8988T (cell line): ENCODE results near the gene KRT3.
"Not testable (repeated sequence)": the region's sequence is repeated elsewhere in the genome, so short reads cannot be mapped to it uniquely, and the experiment has no call there.

Experiments used
- DNase-seq: peaks from one replicate; pipeline ENCODE4 v3.0.0; 2011

Gene KRT3

DNA sequence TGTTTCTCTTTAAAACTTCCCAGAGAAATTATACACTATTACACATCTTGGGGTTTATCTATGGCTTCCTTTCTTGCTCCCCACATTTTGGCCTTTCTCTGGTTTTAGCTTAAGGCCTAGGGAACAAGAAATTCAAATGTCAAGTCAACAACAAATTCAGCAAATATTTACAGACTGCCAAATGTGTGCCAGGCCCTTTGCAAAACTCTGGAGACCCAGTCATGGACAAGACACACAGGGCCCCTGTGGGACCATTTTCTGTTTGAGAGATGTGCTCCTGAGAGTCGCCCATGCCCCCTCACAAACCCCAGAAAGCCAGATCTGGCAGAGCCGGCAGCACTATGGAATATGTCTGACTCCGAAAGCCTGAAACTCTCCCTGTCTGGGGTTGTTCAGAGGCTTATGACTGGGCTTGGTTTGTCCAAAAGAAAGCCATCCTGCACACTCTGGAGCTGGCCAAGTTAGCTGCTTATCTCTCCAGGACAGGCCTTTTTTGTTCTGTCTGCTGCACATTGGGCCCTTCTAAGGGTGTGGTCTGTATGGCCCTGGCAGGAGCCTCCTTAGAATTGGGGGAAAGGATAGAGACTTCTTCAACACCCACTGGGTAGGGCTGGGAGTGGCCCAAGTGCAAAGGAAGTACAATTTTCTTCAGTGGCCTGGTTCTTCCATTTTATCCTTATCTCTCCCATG lies 1.1 kb upstream of the KRT3 start:
- DNase-seq = no peak

DNA sequence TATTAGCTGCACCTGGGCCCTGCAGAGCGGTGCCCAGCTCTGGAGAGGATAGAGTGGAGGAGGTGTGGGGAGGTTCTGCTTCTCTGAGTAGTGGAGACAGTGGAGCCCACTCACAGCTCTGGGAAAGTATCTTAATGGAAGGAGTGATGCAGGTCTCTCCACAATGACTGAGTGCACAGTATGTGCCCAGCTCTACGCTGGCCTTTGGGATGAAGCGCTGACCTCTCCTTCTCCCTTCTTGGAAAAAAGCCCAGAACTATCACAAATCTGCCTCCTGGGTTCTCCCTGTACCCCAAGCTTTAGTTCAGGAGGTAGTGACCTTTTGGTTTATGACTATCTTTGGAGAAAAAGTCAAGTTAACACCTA lies 495 bp upstream of the KRT3 start:
- DNase-seq = no peak

DNA sequence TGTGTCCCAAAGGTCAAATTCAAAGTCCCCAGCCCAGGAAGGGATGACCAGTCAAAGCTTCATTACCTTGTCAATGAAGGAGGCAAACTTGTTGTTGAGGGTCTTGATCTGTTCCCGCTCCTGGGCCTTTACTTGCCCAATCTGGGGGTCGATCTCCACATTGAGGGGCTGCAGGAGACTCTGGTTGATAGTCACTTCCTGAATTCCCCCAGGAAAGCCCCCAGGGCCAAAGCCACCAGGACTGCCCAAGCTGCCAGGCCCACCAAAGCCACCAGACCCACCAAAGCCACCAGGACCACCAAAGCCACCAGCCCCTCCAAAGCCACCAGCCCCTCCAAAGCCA lies 614 bp downstream of the KRT3 start:
- DNase-seq = not testable (repeated sequence)

DNA sequence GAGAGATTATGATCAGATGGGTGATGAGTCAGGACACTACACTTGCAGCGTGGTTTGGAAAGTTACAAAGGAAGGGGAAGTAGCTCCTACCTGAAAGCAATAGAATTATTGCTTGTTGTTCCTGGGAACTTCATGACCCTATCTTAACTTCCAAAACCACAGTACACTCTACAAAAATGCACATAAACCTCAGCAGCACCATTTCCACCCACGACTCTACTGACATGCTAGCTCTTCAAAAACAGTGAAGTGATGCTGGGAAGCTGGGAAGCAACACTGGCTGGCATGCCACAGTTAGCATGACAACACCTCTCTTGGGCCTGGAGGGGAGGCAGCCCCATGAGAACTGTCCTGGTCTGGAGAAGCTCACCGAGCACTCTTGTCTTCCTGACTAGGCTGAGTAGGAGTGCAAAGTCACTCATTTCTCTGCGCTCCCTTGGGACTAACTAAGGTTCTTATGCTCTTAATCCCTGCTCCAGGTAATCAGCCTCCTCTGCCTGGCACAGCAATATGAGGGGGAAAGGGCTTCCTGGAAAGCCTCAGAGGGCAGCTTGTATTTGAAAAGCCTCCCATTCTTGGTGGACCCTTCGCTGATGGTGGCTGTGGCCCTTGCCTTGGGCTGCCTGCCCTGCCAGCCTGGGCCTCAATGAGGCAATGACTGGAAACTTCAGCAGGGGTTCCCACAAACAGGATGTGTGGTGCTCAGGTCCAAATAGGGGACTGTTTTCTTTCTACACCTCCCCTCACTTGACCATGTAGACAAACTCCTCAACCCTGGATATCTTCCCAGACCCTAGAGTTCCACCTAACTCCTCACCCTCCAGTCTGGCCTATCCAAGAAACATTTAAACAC lies 1.2 kb downstream of the KRT3 start:
- no peak for DNase-seq

DNA sequence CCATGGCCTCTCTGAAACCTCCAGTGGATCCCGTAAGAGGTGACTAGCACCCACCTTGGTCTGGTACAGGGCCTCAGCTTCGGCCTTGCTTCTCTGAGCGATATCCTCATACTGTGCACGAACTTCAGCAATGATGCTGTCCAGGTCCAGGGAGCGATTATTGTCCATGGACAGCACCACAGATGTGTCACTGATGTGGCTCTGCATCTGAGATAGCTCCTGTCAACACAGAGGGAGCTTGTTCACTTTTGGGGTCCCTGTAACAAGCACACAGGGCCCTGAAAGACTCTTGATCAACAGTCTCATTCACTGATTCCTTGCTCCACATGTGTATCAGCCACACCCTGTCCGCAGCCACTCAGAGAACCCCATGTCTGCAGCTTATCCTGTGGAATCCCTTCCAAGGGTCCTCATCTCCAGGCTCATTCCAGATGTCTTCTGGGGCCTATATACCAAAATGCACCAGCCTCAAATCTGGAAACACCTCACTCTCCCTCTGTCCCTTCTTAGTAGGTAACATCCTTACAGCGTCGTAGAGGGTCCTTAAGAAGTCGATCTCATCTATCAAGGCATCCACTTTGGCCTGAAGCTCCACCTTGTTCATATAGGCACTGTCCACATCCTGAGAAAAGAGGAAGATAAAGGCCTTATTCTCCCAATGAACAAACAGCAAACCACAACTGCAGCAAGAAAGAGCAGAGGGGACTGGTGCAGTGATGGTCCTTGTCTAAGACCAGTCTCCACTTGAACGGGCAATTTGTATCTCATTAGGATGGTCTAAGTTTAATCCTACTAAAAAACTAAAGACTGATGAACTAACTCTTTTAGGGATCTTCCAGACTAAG lies 3.5 kb downstream of the KRT3 start:
- no peak for DNase-seq

DNA sequence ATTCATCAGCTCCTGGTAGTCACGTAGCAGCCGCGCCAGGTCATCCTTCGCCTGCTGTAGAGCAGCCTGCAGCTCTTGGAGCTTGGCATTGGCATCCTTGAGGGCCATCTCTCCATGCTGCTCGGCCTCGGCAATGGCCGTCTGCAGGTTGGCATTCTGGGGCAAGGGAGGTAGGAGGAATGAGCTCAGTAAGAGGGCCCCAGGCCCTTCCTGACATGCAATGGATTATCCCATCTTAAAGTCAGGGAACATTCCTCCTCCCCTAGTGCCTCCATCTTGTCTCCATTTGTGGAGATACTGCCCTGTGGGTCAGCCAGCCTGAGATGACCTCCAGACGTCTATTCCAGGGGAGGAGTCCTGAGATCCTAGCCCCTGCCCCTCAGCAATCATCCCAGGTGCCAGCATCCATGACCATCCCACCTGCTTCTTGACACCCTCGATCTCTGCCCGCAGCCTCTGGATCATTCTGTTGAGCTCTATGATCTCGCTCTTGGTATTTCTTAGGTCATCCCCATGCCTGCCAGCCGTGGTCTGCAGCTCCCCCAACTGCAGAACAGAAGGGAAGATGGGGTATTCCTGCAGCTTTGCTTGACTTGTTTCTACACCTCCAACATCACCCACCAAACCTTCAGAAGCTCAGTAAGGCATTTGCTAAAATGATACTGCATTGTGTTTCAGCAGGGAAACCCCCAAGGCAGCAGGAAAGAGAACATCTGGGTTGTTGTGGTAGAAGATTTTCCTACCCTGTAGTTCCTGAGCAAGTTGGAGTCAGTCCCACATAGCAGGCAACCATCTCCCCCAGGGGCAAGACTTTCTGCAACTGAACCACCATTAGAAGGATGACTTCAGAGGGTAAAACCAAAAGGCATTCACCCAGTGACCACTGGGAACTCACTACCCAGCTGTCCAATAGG lies 4.4 kb downstream of the KRT3 start:
- no peak for DNase-seq

DNA sequence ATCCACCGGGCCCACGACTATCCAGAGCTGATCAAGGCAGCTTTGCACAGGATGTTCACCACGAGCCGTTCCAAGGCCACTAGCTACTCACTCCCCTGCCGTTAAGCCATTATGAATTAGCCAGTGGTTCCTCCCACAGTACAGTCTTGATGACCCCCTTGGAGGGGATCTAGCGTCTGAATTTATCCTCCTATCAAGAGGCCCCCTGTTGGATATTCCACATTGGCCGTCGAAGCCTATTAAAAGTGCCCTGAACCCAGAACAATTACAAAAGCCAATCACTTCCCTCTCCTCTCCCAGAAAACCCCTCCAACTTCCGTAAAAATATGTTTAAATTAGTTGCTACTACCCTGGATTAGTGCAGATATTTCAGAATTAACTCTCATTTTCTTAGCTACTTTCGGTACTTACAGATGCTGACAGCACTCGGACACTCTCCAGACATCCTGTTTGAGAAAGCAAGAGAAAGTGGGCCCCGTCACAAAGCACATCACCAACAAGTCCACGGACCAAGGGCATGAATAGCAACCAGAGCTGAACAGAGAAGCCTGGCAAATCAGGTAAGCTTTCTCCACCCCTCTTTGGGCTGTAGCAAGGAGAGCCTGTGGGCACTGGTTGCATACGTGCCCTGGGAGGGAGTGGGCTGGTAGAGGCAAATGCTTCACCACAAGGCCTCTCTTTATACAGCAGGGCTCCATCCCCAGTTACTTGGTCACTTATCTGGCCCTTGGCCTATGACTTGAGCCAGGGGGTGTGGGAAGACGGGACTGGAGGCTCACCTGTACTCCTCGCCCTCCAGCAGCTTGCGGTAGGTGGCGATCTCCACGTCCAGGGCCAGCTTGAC lies 5.3 kb downstream of the KRT3 start:
- no peak for DNase-seq

DNA sequence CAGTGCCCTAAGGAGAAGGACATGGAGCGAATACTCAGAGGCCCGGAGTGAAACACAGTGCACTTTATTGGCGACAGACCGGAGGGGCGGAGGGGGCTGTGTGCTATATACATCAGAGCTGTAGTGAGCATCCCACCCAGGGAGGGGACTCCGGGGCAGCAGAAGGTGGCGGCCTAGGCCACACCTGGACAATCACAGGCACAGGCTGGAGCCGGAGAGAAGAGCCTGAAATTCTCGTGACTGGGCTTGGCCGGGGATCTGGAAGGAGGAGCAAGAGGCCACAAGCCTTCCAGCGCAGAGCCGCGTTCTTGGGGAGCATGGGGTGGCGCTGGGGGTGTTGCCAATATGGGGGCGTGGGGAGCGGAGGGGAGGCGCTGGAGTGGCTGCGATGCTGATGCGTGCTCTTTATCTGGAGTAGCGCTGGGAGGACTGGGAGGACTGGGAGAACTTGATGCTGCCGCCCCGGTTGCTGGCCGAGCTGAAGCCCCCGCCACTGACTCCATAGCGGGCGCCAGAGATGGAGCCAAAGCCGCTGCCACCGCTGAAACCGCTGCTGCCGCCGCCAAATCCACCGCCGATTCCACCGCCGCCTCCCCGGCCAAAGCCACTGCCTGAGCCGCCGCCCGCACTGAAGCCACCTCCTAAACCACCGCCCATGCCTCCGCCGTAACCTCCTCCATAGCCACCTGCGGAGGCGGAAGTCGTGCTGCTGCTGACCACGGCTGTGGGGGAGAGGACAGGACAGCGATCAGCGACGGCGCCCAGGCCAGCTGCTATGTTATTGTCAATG lies 6.1 kb downstream of the KRT3 start:
- no peak for DNase-seq

DNA sequence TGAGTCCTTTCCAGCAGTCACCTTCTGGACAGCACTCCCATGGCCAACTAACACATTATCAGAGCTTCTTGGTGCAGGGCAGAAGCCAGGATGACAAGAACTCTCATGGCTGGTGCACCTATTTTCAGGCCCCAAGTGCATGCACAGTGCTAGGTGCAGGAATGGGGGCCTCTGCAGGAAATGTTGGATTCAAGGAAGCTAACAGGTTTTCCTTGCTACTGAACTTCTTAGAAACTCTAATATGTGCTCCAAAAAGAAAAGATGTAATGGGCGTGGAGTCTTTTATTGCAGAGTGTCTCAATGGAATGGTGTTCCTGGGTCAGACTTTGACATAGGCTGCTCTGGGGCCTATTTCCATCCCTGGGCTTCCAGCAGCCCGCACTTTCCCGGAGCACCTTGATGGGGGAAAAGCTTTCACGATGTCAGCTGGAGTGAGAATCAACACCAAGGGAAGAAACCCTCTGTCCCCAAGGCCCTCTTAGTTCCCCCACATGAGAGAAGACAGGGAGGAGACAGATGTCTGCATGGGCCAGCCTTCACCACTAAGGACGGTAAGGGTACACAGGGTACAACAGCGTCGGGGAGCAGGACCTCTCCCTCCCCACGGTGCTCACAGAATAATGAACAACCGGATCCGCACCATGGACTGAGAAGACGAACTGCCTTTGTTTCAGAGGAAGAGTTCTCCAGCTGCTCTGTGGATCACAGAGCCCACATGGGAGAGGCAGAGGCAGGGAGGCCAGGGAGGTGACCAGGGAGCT lies 6.9 kb downstream of the KRT3 start:
- no peak for DNase-seq

DNA sequence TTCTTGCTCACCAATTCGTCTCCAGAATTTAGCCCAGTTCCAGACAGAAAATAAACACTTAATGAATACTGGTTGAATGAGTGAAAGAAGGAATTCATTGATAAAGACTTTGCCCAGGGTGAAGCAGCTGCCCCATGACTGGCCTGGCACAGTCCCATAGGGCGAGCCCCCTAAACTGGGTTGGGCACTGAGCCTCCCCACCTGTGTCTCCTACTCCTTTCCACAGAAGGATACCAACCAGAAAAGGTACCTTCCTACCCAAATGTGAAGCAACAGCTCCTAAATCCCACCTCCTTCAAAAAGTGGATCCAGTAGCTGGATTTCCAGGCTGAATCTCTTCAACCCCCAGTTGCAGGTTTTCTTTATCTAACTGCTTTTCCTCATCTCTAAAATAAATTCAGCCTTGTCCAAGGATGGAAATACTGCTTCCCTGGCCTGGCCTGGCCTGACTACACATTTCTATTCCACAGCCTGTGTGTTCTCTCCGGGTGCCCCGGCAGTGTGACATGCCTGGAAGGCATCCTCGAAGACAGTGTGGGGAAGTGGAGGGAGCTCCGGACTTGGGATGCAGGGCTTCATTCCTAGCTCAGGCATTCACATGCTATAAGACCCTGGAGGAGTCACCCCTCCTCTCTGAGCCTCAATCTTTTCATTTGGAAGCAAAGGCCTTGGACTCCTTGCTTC lies 7.6 kb downstream of the KRT3 start:
- DNase-seq = no peak

DNA sequence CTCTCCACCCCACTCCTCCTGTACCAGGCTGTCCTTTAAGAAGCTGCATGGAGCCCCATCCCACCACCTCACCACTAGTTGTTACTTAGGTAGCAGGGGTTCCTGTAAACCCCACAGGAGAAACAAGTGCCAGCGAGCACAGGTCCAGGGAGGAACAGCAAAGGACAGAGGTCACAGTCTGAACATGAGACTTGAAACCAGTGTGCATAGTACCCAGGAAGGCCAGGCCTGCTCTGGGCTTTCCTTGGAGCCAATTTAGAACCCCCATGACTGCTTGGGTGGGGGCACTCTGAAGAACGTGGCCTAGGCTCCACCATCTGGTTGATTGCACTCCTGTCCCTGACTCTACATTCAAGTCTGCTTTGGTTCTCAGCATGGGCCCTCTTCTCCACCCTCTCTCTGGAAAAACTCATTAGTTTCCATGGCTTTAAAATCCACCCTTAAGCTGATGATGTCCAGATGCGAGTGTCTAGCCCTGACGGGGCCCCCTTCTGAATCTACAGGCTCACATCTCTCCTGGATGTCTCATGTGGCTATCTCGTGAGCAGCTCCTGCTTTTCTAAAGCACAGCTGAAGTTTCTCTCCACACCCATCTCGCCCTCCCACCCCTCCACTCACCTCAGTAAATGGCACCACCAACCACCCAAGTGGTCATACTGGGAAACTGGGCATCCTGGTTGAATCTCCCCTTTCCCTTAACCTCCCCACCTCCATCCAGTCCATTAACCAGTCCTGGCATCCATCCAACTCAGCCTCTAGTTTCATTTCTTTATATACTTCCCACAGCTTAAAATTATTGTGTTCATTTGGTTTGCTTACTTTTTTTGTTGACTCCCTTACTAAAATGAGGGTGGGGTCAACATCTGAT lies 8.4 kb downstream of the KRT3 start:
- DNase-seq = no peak

DNA sequence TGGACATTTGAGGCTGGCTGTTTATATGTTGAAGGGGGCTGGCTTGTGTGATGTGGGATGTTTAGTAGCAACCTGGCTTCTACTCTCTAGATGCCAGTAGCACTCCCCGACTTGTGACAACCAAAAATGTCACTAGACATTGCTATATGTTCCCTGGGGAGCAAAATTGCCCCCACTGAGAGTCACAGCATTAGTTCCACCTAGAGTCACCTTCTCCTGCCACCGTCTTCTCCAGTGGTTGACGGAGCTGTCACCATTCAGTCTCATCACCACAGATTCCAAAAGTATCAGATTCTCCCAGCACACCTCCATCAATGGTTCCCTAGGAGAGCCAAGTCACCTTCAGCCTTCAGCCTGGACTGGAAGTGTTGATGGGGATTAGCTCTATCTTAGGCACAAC lies 11.0 kb downstream of the KRT3 start:
- no peak for DNase-seq

DNA sequence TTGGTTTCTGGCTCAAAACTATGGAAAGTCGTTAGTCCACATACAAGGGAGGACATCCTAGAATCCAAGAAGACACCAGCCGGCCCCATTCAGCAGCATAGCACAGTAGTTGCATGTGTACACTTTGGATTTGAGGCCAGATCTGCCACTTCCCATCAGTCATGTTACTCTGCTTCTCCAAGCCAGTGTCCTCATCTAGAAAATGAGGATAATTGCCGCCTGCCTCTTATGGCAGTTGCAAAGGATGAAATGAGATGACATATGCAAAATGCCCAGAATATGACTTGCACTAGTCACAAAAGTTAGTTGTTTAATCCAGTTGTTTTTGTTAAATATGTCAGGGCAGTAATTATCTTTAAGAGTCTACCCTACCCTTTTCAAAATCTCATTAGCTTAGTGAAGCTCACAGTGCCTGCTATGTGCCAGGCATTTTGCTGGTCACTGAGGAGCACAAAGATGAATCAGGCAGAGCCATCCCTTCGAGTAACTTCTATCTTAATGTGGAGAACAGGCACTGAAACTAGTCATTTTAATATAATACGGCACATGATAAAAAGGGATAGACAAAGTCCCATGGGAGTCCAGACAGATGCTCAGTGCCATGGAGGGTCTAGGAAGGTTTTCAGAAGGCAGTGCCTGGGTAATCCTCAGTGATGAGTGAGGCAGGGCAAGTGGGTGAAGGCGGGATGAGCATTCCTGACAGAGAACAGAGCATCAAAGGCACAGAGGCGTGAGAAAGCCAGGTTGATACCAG lies 12.2 kb downstream of the KRT3 start:
- no peak for DNase-seq

DNA sequence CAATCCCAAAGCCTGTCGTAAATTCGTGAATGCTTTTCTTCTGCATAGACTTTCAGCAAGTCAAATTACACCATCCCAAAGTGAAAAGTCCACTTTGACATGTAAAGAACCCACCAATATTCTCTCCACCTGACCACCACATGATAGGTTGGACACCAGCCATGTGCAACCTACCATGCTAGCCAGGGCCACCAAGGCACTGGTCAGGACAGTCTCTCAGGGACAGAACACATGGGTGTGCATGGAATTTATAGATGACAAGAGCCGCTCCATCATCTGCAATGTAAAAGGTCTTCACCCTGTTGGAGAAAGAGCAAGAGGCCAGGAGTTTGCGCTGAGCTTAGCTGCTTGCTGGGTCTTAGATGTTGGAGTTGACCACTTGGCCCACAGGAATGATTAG lies 13.4 kb downstream of the KRT3 start:
- DNase-seq = no peak

DNA sequence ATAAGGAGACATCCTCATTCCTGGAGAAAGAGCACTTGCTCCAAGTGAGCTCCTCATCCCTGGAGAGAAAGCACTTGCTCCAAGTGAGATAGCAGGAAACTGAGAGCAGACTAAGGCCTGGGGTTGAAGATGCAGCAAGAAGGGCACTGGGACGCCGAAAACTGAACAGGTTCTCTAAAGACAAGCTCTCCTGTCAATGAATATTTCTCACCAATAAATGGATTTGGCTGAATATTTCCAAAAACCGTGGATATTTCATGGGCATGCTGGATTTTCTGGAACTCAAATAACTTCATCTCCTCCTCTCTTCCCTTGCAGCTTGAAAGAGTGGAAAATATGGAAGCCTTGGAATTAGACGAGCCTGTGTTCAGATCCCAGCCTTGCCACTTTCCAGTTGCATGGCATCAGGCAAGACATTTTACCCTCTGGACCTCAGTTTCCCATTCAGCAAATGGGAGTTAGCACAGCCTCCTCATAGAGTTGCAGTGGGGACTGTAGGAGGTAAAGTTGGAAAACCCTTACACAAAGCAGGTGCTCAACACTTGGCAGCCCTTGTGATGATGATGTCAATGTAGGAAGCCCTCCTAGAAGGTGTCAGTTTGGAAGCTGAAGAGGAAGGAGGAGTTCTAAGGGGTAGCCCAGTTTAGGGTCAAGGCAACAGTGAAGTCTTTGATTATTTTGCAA lies 14.4 kb downstream of the KRT3 start:
- DNase-seq = no peak

DNA sequence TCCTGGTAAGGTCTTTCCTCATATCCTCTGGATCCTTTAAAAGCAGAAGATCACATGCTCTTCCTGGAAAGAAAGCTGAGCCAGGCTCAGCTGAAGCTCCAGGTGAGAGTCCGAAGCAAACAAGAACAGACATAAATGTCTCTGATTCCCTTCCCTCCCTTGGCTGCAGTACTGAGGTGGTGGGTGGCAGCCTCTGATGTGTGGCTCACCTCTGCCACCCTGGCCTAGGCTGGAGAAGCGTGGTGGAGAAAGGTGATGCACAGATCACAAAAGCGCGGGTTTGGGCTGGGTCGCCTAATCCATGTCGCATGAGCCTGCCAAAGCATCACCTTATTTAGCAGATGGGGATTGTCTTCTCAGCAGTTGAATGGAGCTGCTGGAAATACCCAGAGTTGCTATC lies 16.0 kb downstream of the KRT3 start:
- DNase-seq = no peak

DNA sequence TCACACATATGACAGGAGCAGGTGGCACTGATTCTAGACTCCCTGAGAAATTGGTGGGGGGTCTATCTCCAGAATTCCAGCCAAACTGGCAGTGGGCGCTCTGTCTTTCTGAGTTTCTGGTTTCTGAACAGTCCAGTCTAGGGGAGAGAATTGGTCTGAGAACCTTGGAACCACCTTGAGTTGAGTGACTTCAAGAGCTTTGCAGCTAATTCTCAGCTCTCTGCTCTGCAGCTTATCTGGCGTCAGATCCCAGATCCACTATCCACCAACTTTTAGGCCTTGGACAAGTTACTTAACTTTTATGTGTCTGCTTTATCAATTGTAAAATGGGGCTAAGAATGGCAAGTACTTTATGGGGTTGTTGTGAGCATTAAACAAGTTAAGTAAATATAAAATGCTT lies 17.1 kb downstream of the KRT3 start:
- DNase-seq = no peak
